Esophagus squamous epithelium (tissue), 5 donors: ENCODE data around the gene MEPCE. TPM values are rescaled to one million over a fixed set of nuclear protein-coding genes. Genes with fewer than 3 reads are reported as not detected.
A peak's percentile ranks its signal among the peaks of the same experiment; 100 is the strongest.
"Not testable (repeated sequence)": the region's sequence is repeated elsewhere in the genome, so short reads cannot be mapped to it uniquely, and the experiment has no call there.

Source experiments
- DNase-seq: peaks from one replicate; lab custom pipeline; 2025; lab: John Stamatoyannopoulos, UW
- H3K27ac ChIP-seq, 4 donors: fragments of 200-600 bp; sonication (generic); one replicate each; pipeline ENCODE4 v1.5.1; 2016 to 2019; ENCODE audit warnings: mild to moderate bottlenecking in 1 of 4
- H3K27me3 ChIP-seq, 4 donors: fragments of 200-600 bp; sonication (generic); 1 replicate in 3 of 4; 2 replicates in 1 of 4; pipeline versions ENCODE4 v1.5.1 to v1.6.0; 2017 to 2021; ENCODE audit warnings: antibody characterized with exemption in 1 of 4
- H3K36me3 ChIP-seq, 3 donors: fragments of 200-600 bp; sonication (generic); one replicate each; pipeline ENCODE4 v1.5.1; 2016 to 2019
- H3K4me1 ChIP-seq, 3 donors: fragments of 200-600 bp; sonication (generic); one replicate each; pipeline ENCODE4 v1.5.1; 2017 to 2019
- H3K4me3 ChIP-seq, 4 donors: fragments of 200-600 bp; sonication (generic); 1 replicate in 3 of 4; 2 replicates in 1 of 4; pipeline ENCODE4 v1.5.1; 2016 to 2019; ENCODE audit warnings: mild to moderate bottlenecking in 2 of 4, moderate library complexity in 1 of 4
- H3K9me3 ChIP-seq, 3 donors: fragments of 200-600 bp; sonication (generic); one replicate each; pipeline ENCODE4 v1.5.1; 2016 to 2019
- CTCF ChIP-seq, 6 experiments: fragments of 450-650 bp in 4 of 6; fragments of 200-600 bp in 2 of 6; sonication (generic) in 2 of 6; IDR thresholded peaks; one replicate each; pipeline ENCODE4 v1.5.1; 2016 to 2019; ENCODE audit warnings: antibody characterized with exemption in 6 of 6, mild to moderate bottlenecking in 4 of 6, moderate library complexity in 4 of 6
- POLR2A ChIP-seq, 4 donors: fragments of 450-650 bp; IDR thresholded peaks; one replicate each; pipeline ENCODE4 v1.6.1; 2017; ENCODE audit warnings: antibody characterized with exemption in 4 of 4, mild to moderate bottlenecking in 4 of 4, moderate library complexity in 3 of 4
- WGBS, 2 donors: methylation state at CpG; one replicate each; pipeline ENCODE4 v1.1.5; 2018; 5-methylcytosine and 5-hydroxymethylcytosine counted together
- intact Hi-C: fragments of 100-400 bp; cut with DNase I; formaldehyde crosslinking; loops from one replicate; pipeline ENCODE4 v1.15.0; 2022
- total RNA-seq, 4 donors: library from RNA; depleted of rRNA; stranded (reverse); fragments of >200 nt; gene quantifications; one replicate each; pipeline ENCODE4 v1.1.0, GENCODE V29; 2016
- donor health status: DM: yes; HTN: yes; CAD: no.

The MEPCE gene
- total RNA-seq, 4 donors from 2014 or later, result 18.0 to 27.7 (median 23.4) TPM

GRCh38 chr7:100441641-100442535 lies 12.3 kb downstream of the MEPCE start:
- peaks cover 0 to 27% (median 0%) of the 10 kb centered on the region in 3 donors for H3K4me1 ChIP-seq
- no peaks in the 10 kb centered on the region for H3K27me3 ChIP-seq
- H3K36me3 ChIP-seq, result no peaks in the 10 kb centered on the region
- whole genome bisulfite sequencing, 2 donors, result 83 to 88% methylated on average over 2 to 9 of the region's 11 CpGs
- intact Hi-C loops, result no loop called here
- no peak overlapping the region for H3K4me3 ChIP-seq
- H3K9me3 ChIP-seq, result no peaks in the 10 kb centered on the region
- H3K27ac ChIP-seq, result no peak overlapping the region
- no peak for DNase-seq
- TF ChIP-seq POLR2A (IDR thresholded peaks at IDR 0.05), result no peak
- no peak for TF ChIP-seq CTCF (IDR thresholded peaks at IDR 0.05)

GRCh38 chr7:100443096-100443840 lies 13.6 kb downstream of the MEPCE start:
- WGBS, 2 donors, result 76 to 79% methylated on average over 9 of the region's 9 CpGs
- intact Hi-C loops, result no loop called here
- H3K9me3 ChIP-seq, result no peaks in the 10 kb centered on the region
- H3K27me3 ChIP-seq, result no peaks in the 10 kb centered on the region
- H3K4me1 ChIP-seq, result peaks cover 0 to 22% (median 0%) of the 10 kb centered on the region in 3 donors
- DNase-seq, result no peak
- peak overlapping the region in 2 of 4 donors; percentile 69 to 76 for H3K27ac ChIP-seq
- H3K36me3 ChIP-seq, result no peaks in the 10 kb centered on the region
- TF ChIP-seq CTCF (IDR thresholded peaks at IDR 0.05) (no peak), POLR2A (IDR thresholded peaks at IDR 0.05) (no peak)
- no peak overlapping the region for H3K4me3 ChIP-seq

DNA sequence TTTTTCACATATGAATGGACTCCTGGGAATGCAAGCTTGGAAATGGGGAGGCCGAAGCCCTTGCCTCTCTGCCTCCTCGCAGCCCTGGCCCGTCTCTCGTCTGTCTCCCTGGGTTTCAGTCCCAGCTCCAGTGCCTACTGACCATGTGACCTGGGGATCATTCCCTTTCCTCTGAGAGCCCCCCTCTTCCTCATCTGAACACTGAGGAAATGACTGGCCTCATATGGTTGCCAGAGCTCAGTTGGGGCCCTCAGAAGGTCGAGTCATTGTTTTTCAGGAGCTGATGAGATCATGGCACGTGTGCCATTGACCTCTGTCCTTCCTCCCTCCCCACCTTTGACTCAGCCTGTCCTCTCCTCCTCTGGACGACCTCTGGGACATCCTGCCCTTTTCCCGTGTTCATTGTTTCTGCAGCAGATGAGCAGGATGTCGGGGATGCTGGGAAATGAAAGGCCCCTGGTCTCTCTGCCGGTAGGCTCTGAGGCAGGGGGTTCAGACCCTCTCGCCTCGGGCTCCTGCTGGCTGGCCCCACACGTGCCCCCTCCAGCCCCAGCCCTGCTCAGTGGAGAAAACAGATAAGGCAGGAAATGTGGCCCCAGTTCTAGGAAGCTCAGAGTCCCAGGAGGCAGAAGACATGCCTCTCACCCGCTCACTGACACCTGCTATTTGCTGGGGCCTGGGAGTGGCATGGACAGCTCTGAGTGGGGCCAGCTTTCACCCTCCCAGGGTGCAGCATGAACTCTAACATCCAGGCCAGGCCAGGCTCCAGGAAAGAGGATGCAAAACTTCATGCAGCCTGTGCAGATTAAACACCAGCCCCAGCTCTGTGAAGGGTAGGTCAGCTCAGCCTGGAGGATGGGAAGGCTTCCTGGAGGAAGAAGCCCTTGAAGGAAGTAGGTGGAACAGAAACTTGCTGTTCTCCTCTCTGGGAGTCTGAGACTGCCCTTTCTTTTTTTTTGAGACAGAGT lies 15.0 kb downstream of the MEPCE start:
- 38 to 50% methylated on average over 10 to 11 of the region's 14 CpGs for WGBS, 2 donors

GRCh38 chr7:100446040-100446439 lies 16.4 kb downstream of the MEPCE start:
- Histone ChIP-seq H3K9me3 (no peaks in the 10 kb centered on the region), H3K27me3 (no peaks in the 10 kb centered on the region), H3K4me3 (no peak overlapping the region), H3K36me3 (no peaks in the 10 kb centered on the region), H3K27ac (peak overlapping the region in 3 of 4 donors; percentile 17 to 46 (median 37)), H3K4me1 (peaks cover 0 to 38% (median 5%) of the 10 kb centered on the region in 3 donors)
- intact Hi-C loops, result no loop called here
- WGBS, 2 donors, result 40 to 92% methylated on average over 1 to 2 of the region's 2 CpGs
- no peak for TF ChIP-seq POLR2A (IDR thresholded peaks at IDR 0.05)
- no peak for TF ChIP-seq CTCF (IDR thresholded peaks at IDR 0.05)
- no peak for DNase-seq

More for the DNA sequence above, 15.0 kb downstream of the MEPCE start:
- TF ChIP-seq POLR2A (IDR thresholded peaks at IDR 0.05) (no peak), CTCF (IDR thresholded peaks at IDR 0.05) (no peak)
- H3K9me3 ChIP-seq, result no peaks in the 10 kb centered on the region
- H3K4me3 ChIP-seq, result no peak overlapping the region
- intact Hi-C loops, result no loop called here
- H3K27ac ChIP-seq, result peak overlapping the region in 3 of 4 donors; percentile 41 to 76 (median 69)
- H3K27me3 ChIP-seq, result no peaks in the 10 kb centered on the region
- H3K4me1 ChIP-seq, result peaks cover 0 to 23% (median 0%) of the 10 kb centered on the region in 3 donors
- no peaks in the 10 kb centered on the region for H3K36me3 ChIP-seq
- no peak for DNase-seq

DNA sequence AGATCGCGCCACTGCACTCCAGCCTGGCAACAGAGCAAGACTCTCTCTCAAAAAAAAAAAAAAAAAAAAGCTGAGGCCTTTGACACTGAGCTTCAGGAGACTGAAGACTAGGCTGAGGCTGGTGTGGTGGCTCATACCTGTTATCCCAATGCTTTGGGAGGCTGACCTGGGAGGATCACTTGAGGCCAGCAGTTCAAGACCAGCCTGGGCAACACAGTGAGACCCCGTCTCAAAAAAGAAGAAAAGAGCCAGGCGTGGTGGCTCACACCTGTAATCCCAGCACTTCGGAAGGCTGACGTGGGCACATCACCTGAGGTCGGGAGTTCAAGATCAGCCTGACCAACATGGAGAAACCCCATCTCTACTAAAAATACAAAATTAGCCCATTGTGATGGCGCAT lies 17.7 kb downstream of the MEPCE start:
- peaks cover 0 to 38% (median 5%) of the 10 kb centered on the region in 3 donors for H3K4me1 ChIP-seq
- H3K4me3 ChIP-seq, H3K27ac ChIP-seq, DNase-seq, H3K9me3 ChIP-seq, H3K27me3 ChIP-seq, H3K36me3 ChIP-seq, intact Hi-C loops: not testable (repeated sequence)
- 94 to 96% methylated on average over 3 to 6 of the region's 8 CpGs for WGBS, 2 donors
